ENCODE measurements around the gene SPACA7.

GRCh38 chr13:112453874-112454647 lies 77.9 kb downstream of the SPACA7 start:
- no peak for TF ChIP-seq CTCF (IDR thresholded peaks at IDR 0.05)
- TF ChIP-seq POLR2A (IDR thresholded peaks at IDR 0.05): no peak
